A549 (cell line): ENCODE results near the gene KAT8.

Source experiments
- CBX8 ChIP-seq: fragments of 200-600 bp; sonication (generic); IDR thresholded peaks from 2 replicates; pipeline ENCODE4 v1.6.1; 2016
- EP300 ChIP-seq, 2 experiments: fragments of >200 bp; sonication (Bioruptor Twin); formaldehyde crosslinking; IDR thresholded peaks; 2 replicates in 1 of 2; 3 replicates in 1 of 2; pipeline ENCODE4 v1.6.1; 2016 to 2017
- HDAC2 ChIP-seq: fragments of 200-600 bp; sonication (generic); IDR thresholded peaks from 2 replicates; pipeline ENCODE4 v1.6.1; 2016
- KDM1A ChIP-seq: fragments of 200-600 bp; sonication (generic); IDR thresholded peaks from 2 replicates; pipeline ENCODE4 v1.6.1; 2016; ENCODE audit warnings: low read depth, mild to moderate bottlenecking
- MYC ChIP-seq: IDR thresholded peaks from 2 replicates; pipeline ENCODE4 v1.6.1; 2012; ENCODE audit warnings: mild to moderate bottlenecking, inconsistent platforms, low read length, improper control_type of control experiment, borderline replicate concordance
- POLR2A ChIP-seq: IDR thresholded peaks from 2 replicates; pipeline ENCODE4 v1.6.1; 2012; ENCODE audit warnings: mild to moderate bottlenecking, low read length
- POLR2AphosphoS2 ChIP-seq: conservative IDR thresholded peaks from 2 replicates; pipeline ENCODE4 v1.6.1; 2012; ENCODE audit warnings: low read length, improper control_type of control experiment, inconsistent platforms
- TF ChIP-seq, protein P1 (sequence below): fragments of >200 bp; sonication (Bioruptor Twin); formaldehyde crosslinking; IDR thresholded peaks from 3 replicates; pipeline ENCODE4 v1.5.1; 2016
- TF ChIP-seq, protein P2 (sequence below): IDR thresholded peaks from 2 replicates; pipeline ENCODE4 v1.6.1; 2012
- TF ChIP-seq, protein P3 (sequence below): fragments of 200-600 bp; sonication (generic); IDR thresholded peaks from 2 replicates; pipeline ENCODE4 v1.6.1; 2016; ENCODE audit warnings: antibody characterized with exemption, mild to moderate bottlenecking, moderate library complexity

DNA sequence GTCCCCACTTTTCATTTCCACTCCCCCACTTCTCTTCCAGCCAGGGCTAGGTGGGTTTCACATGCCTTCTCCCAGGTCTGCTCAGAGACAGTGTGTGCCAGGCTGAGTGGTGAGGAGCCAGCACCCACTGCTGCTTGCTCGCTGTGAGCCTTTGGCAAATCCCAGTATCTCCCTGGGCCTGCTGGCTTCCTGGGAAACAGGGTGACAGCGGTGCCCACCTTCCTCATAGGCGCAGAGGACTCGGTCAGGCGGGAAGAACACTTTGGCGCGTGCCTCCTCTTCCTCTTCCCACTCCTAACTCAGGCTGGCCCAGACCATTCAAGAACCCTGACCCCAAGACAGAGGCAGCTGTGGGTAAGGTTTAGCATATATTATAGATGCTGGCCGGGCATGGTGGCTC lies 28.3 kb upstream of the KAT8 start:
- TF ChIP-seq HDAC2, result no peak
- TF ChIP-seq, protein P1, sequence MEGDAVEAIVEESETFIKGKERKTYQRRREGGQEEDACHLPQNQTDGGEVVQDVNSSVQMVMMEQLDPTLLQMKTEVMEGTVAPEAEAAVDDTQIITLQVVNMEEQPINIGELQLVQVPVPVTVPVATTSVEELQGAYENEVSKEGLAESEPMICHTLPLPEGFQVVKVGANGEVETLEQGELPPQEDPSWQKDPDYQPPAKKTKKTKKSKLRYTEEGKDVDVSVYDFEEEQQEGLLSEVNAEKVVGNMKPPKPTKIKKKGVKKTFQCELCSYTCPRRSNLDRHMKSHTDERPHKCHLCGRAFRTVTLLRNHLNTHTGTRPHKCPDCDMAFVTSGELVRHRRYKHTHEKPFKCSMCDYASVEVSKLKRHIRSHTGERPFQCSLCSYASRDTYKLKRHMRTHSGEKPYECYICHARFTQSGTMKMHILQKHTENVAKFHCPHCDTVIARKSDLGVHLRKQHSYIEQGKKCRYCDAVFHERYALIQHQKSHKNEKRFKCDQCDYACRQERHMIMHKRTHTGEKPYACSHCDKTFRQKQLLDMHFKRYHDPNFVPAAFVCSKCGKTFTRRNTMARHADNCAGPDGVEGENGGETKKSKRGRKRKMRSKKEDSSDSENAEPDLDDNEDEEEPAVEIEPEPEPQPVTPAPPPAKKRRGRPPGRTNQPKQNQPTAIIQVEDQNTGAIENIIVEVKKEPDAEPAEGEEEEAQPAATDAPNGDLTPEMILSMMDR, result no peak
- no peak for TF ChIP-seq MYC
- no peak for TF ChIP-seq POLR2AphosphoS2
- TF ChIP-seq POLR2A, result no peak
- TF ChIP-seq KDM1A, result no peak
- TF ChIP-seq, protein P2, sequence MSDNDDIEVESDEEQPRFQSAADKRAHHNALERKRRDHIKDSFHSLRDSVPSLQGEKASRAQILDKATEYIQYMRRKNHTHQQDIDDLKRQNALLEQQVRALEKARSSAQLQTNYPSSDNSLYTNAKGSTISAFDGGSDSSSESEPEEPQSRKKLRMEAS, result no peak
- no peak for TF ChIP-seq CBX8
- TF ChIP-seq EP300 (IDR thresholded peaks at IDR 0.05), result no peak
- TF ChIP-seq, protein P3, sequence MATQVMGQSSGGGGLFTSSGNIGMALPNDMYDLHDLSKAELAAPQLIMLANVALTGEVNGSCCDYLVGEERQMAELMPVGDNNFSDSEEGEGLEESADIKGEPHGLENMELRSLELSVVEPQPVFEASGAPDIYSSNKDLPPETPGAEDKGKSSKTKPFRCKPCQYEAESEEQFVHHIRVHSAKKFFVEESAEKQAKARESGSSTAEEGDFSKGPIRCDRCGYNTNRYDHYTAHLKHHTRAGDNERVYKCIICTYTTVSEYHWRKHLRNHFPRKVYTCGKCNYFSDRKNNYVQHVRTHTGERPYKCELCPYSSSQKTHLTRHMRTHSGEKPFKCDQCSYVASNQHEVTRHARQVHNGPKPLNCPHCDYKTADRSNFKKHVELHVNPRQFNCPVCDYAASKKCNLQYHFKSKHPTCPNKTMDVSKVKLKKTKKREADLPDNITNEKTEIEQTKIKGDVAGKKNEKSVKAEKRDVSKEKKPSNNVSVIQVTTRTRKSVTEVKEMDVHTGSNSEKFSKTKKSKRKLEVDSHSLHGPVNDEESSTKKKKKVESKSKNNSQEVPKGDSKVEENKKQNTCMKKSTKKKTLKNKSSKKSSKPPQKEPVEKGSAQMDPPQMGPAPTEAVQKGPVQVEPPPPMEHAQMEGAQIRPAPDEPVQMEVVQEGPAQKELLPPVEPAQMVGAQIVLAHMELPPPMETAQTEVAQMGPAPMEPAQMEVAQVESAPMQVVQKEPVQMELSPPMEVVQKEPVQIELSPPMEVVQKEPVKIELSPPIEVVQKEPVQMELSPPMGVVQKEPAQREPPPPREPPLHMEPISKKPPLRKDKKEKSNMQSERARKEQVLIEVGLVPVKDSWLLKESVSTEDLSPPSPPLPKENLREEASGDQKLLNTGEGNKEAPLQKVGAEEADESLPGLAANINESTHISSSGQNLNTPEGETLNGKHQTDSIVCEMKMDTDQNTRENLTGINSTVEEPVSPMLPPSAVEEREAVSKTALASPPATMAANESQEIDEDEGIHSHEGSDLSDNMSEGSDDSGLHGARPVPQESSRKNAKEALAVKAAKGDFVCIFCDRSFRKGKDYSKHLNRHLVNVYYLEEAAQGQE, result no peak
